SK-N-SH treated with all-trans-retinoic acid at 6 μM for 48 hours (cell line): Measurements from ENCODE around the gene SMG7.

ENCODE experiments used
- ARNTL ChIP-seq: fragments of 450-650 bp; formaldehyde crosslinking; IDR thresholded peaks from 2 replicates; pipeline ENCODE4 v1.5.0; 2020; ENCODE audit warnings: low read depth, mild to moderate bottlenecking, moderate library complexity, borderline replicate concordance
- CSRNP3 ChIP-seq: fragments of 250-450 bp; sonication (Bioruptor Pico); IDR thresholded peaks from 2 replicates; pipeline ENCODE4 v1.5.1; 2021; ENCODE audit warnings: mild to moderate bottlenecking, moderate library complexity
- ISL1 ChIP-seq: fragments of 250-450 bp; sonication (Bioruptor Pico); IDR thresholded peaks from 2 replicates; pipeline ENCODE4 v2.1.2; 2022; ENCODE audit warnings: mild to moderate bottlenecking, moderate library complexity
- PATZ1 ChIP-seq: fragments of 250-450 bp; sonication (Bioruptor Pico); IDR thresholded peaks from 2 replicates; pipeline ENCODE4 v1.8.0; 2020; ENCODE audit warnings: mild to moderate bottlenecking, moderate library complexity, borderline replicate concordance
- ZFP3 ChIP-seq: fragments of 250-450 bp; sonication (Bioruptor Pico); IDR thresholded peaks from 2 replicates; pipeline ENCODE4 v1.5.0; 2020; ENCODE audit warnings: mild to moderate bottlenecking, moderate library complexity

- TF ChIP-seq ZFP3 (CRISPR knock-in tag) (no peak), ARNTL (CRISPR knock-in tag) (no peak), PATZ1 (no peak), CSRNP3 (CRISPR knock-in tag) (no peak), ISL1 (CRISPR knock-in tag) (no peak)
Observed at GRCh38 chr1:183590244-183591191, 118.2 kb downstream of the SMG7 start, which contains the start of gene NCF2.
